Mucosa of descending colon (tissue), 3 donors: ENCODE data around the gene ANKRD13A. TPM values are rescaled to one million over a fixed set of nuclear protein-coding genes. Genes with fewer than 3 reads are reported as not detected.

Experiments used
- ATAC-seq: fragments of 200-7000 bp; cut with Tn5 transposase; one replicate; pipeline ENCODE4 v1.9.1; 2020; ENCODE audit warnings: mild to moderate bottlenecking, moderate library complexity
- DNase-seq, 3 donors: peaks; one replicate each; pipeline ENCODE4 v3.0.0-alpha.2; 2020
- H3K36me3 ChIP-seq: fragments of 200-600 bp; one replicate; pipeline ENCODE4 v1.8.0; 2021; ENCODE audit warnings: low read depth, mild to moderate bottlenecking
- H3K4me1 ChIP-seq: fragments of 200-600 bp; one replicate; pipeline ENCODE4 v1.8.0; 2021; ENCODE audit warnings: low read depth, mild to moderate bottlenecking
- H3K4me3 ChIP-seq: fragments of 200-600 bp; one replicate; pipeline ENCODE4 v1.8.0; 2021; ENCODE audit warnings: mild to moderate bottlenecking
- H3K9me3 ChIP-seq: fragments of 200-600 bp; one replicate; pipeline ENCODE4 v1.8.0; 2021; ENCODE audit warnings: mild to moderate bottlenecking
- CTCF ChIP-seq: fragments of 200-600 bp; IDR thresholded peaks from one replicate; pipeline ENCODE4 v1.8.0; 2022; ENCODE audit warnings: antibody characterized with exemption, mild to moderate bottlenecking
- intact Hi-C, 2 donors: fragments of 100-400 bp; cut with DNase I in 1 of 2; cut with micrococcal nuclease in 1 of 2; formaldehyde crosslinking; loops; one replicate each; pipeline versions ENCODE4 v1.11.0 to v1.11.1; 2022; cut with DNase I, micrococcal nuclease
- total RNA-seq, 3 donors: library from RNA; stranded (reverse); fragmentation: NEBNext Ultra II Directional in 2 of 3; extraction: Animal tissue kit (Norgen Biotek cat#: 25700) in 2 of 3; gene quantifications; one replicate each; pipeline versions ENCODE4 v1.2.1 to v1.2.4, GENCODE V29; 2021 to 2023
- donor health status: DM: no; HTN: no; CAD: no; lungs with moderate emphysema.
- donor health status: DM: no; HTN: no; CAD: no.
- donor health status: DM: no; HTN: yes; CAD: no.

The ANKRD13A gene
- total RNA-seq, 3 donors from 2014 or later = 56.0 to 75.2 (median 63.9) TPM

DNA sequence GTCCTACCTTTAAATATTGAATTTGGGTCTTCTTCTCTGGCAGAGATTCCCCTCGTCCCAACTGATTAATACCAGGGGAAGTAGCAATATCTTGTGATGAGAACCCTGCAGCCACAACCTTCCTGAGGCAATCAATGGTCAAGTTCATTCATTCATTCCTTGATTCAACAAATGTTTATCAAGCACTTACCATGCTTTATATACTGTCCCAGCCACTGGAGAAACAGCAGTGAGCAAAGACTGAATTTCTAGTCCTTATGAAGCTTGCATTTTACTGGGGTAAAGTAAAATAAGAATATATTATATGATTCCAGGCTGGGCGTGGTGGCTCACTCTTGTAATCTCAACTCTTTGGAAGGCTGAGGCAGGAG lies 2.8 kb upstream of the ANKRD13A start:
- ATAC-seq (no peak), DNase-seq (peak in 1 of 3 donors; percentile 34)
- Histone ChIP-seq H3K36me3 (no peaks in the 10 kb centered on the region), H3K4me3 (peak overlapping the region; percentile 96), H3K4me1 (peaks cover 13% of the 10 kb centered on the region), H3K9me3 (no peaks in the 10 kb centered on the region)
- no peak for TF ChIP-seq CTCF
- intact Hi-C loops = no loop called here

DNA sequence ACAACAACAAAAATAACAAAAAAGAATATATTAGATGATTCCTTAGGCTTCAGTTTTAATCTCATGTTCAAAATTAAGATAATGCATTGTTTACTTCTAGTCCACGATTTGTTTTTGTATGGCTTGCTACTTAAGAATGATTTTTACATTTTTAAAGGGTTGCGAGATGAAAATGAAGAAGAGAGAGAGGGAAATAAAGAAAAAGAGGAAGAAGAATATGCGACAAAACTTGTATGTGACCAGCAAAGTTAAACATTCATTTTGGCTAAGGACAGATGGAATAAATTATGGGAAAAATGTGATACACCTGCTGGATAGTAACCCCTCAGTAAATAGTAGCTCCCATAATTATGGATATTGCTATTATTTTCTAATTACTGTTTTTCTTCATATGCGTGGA lies 1.8 kb upstream of the ANKRD13A start:
- no peak for TF ChIP-seq CTCF
- no peaks in the 10 kb centered on the region for H3K9me3 ChIP-seq
- ATAC-seq (no peak), DNase-seq (no peak)
- intact Hi-C loops = no loop called here
- no peak overlapping the region for H3K4me3 ChIP-seq
- no peaks in the 10 kb centered on the region for H3K36me3 ChIP-seq
- H3K4me1 ChIP-seq = peaks cover 22% of the 10 kb centered on the region

DNA sequence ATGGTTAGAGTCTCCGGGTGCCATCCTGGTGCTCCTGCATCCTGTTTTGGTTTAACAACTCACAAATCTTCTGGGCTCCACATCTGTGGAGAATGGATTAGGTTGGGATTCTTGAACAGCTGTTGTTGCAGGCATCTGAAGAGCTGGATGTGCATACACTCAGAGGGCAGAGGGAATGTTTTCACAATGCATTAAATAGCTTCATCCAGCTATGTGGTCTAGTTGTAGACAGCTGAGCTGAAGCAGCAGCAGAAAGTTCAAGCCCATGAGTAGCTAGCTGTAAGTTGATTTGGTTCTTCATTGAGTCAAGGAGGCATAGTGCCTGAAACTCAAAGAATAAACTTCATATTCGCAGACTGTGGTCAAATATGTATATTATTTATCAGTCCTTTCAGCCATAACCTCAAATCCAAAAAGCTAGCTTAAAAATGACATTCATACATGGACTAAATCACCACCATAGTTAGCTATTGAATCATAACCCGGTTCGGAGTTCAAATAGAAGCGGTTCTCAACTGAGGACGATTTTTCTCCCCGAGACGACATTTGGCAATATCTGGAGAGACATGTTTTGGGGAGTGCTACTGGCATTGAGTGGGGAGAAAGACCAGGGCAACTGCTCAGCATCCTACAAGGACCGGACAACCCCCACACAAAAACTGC lies 858 bp upstream of the ANKRD13A start:
- Histone ChIP-seq H3K4me1 (peaks cover 28% of the 10 kb centered on the region), H3K9me3 (no peaks in the 10 kb centered on the region), H3K4me3 (no peak overlapping the region), H3K36me3 (no peaks in the 10 kb centered on the region)
- ATAC-seq (no peak), DNase-seq (no peak)
- intact Hi-C loops = no loop called here
- TF ChIP-seq CTCF = no peak

DNA sequence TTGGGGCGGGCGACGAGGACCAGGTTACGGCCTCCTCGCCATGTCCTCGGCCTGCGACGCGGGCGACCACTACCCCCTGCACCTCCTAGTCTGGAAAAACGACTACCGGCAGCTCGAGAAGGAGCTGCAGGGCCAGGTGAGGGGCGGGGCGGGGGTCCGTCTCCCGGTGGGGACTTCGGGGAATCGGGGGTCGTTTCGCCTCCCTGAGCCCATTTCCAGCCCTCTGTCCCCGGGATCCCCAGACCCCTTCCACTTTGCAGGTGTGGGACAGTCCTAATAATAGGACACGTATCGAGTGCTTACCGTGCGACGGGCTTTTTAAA lies 380 bp downstream of the ANKRD13A start:
- no peak for TF ChIP-seq CTCF
- H3K4me3 ChIP-seq = peak overlapping the region; percentile 95
- no peaks in the 10 kb centered on the region for H3K9me3 ChIP-seq
- no peaks in the 10 kb centered on the region for H3K36me3 ChIP-seq
- peaks cover 28% of the 10 kb centered on the region for H3K4me1 ChIP-seq
- DNase-seq (peak in 2 of 3 donors; percentile 36 to 73), ATAC-seq (no peak)
- intact Hi-C loops = no loop called here

DNA sequence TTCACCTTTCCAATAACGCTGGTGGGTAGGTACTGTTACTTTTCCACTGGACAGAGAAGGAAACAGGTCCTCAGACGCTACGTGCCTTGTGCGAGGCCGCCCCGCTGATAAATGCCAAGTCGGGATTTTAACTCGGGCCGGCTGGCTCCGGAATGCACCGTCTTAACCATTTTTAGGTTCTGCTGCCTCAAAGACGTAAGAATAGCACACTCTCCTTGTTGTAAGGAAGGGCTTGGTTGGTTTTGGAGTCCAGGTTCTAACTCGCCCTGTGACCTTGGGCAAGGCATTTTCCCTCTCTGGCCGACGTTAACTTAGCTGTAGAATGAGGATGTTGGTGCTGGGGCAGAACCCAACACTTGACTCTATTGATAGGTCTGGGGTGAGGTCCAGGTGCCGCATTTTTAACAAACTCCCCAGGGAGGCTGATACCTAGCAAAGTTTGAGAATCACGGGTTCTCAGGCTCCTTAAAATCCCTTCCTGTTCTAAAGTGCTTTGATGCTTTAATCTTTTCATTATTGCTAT lies 814 bp downstream of the ANKRD13A start:
- H3K36me3 ChIP-seq = no peaks in the 10 kb centered on the region
- ATAC-seq (no peak), DNase-seq (peak in 2 of 3 donors; percentile 53 to 57)
- H3K4me1 ChIP-seq = peaks cover 29% of the 10 kb centered on the region
- H3K9me3 ChIP-seq = no peaks in the 10 kb centered on the region
- H3K4me3 ChIP-seq = peak overlapping the region; percentile 95
- no peak for TF ChIP-seq CTCF
- intact Hi-C loops = no loop called here

DNA sequence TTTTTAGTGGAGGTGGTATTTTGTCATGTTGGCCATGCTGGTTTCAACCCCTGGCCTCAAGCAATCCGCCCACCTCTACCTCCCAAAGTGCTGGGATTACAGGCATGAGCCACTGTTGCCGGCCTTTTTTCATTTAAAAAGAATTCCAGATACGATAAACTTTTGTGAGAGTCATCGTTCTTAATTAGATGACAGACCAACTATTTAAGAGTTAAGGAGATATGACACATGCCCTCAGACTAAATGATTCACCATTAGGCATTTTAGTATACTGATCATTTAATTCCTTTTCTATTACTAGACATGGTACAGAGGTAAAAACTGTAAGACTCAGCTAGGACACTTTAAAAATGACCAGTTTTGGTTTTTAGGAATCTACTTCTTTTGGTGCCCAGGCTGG lies 2.4 kb downstream of the ANKRD13A start:
- Histone ChIP-seq H3K4me3 (no peak overlapping the region), H3K9me3 (no peaks in the 10 kb centered on the region), H3K4me1 (peaks cover 37% of the 10 kb centered on the region), H3K36me3 (no peaks in the 10 kb centered on the region)
- ATAC-seq = no peak
- intact Hi-C loops = no loop called here
- TF ChIP-seq CTCF = no peak
- no peak for DNase-seq
